Activated CD4-positive, alpha-beta T cell treated with anti-CD3 and anti-CD28 coated beads for 24 hours (primary cell): ENCODE results near the gene PSMF1.

Experiments
- DNase-seq, 2 donors: peaks; one replicate each; pipeline ENCODE4 v3.0.0-alpha.2; 2020; ENCODE audit warnings: low read depth in 2 of 2

Gene PSMF1

DNA sequence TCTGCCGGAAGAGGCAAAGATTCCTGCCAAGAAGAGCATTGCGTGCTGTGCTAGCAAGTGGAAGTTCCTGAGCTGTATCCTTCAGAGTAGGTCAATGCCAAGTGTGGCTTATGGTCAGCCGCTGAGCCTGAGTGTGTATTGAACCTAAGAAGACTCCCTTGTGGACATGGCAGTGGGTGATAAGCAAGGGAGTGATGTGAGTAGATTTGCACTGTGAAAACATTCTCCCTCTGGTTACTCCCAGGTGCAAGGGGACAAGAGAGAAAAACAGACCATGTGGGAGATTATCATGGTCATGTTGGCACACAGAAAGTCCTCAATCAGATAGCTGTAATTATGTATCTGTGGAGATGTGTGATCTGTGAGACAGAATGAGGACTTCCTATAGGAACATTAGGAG, 72.4 kb downstream of the PSMF1 start:
- DNase-seq = no peak

- DNase-seq = no peak
Observed at GRCh38 chr20:1191299-1191698, 72.9 kb downstream of the PSMF1 start.

DNA sequence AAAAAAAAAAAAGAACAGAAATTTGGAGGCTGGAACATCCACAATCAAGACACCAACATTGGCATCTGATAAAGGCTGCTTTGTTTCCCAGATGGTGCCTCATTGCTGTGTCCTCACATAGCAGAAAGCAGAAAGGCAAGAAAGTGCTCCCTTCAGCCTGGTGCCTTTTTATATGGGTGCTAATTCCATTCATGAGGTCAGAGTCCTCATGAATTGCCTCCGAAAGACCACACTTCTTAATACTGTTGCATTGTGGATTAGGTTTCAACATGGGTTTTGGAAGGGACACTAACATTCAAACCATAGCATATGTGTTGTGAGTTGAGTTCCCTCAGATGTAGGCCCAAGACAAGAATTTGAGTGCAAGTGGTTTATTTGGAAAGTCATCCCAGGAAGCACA, 76.8 kb downstream of the PSMF1 start:
- DNase-seq = no peak

DNA sequence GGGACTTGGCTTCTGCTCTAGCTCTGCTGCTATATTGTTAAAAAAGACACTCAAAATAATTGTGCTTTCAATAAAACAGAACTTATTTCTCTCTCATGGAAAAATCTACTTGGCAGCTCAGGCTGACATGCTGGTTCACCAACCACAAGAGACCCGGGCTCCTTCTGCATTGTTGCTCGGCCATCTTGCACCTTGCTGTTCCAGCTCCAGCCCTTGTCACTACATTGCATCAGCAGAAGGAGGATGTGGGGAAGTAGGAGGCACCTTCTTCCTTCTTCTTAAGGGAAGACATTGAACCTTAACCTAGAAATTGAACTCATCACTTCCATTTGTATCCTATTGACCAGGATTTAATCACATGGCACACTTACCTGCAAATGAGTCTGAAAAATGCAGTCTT, 78.2 kb downstream of the PSMF1 start:
- no peak for DNase-seq

DNA sequence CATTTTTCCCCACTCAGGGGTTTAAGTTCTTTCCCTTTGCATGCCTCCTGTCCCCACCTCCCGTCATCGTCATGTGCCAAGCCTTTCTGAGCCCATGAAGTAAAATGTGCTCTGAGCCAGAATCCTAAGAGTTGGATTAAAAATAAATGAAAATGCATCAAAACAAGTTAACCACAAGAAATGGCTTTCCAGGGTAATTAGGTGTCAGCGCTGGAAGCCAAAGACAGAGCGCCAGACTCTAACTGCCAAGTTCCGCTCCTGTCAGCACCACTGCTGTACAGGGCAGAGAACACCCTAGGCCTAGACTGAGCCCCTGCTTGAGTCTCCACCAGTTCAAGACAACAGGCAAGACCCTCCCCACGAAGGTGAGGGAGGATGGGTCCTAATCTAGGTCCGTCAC, 79.4 kb downstream of the PSMF1 start:
- no peak for DNase-seq

DNA sequence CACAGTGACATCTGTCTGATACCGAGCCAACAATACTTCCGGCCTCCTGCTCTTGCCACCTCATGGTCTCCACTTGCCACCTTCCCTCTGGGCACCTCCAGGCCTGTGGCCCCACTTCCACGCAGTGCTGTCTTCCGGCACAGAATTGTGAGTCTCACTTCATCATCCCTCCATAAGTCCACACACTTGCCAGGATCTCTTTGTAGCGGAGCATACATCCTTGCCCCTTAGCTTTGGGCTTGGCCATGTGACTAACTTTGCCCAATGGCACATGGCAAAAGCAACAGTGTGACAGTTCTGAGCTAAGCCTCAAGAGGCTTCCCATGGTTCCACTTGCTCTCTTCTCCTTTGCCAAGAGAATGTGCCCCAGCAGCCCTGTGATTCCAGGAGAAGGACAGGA, 80.3 kb downstream of the PSMF1 start:
- no peak for DNase-seq

GRCh38 chr20:1199212-1199873, 80.9 kb downstream of the PSMF1 start:
- no peak for DNase-seq

DNA sequence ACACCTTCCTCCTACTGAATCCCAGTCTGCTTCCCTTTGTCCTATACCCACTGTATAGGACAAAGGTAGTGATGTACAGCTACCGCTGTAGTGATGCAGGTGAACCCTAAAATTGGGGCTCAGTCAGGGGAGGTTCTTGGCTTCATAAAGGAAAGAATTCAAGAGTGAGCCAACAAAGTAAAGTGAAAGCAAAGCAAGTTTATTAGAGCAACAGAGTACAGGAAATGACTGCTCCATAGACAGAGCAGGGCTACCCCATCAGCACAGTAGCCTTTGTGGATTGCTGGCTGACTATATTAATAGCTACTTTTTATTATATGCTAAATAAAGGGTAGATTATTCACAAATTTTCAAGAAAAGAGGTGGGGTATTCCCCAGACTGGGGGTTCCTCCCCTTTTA, 81.6 kb downstream of the PSMF1 start:
- no peak for DNase-seq

GRCh38 chr20:1202762-1203504, 84.5 kb downstream of the PSMF1 start, which contains the start of gene C20orf202:
TSS of gene C20orf202 (plus strand) at chr20:1203454. CDS start at chr20:1203586, 132 bp downstream.
- no peak for DNase-seq

GRCh38 chr20:1203630-1204029, 85.2 kb downstream of the PSMF1 start:
- DNase-seq = no peak

DNA sequence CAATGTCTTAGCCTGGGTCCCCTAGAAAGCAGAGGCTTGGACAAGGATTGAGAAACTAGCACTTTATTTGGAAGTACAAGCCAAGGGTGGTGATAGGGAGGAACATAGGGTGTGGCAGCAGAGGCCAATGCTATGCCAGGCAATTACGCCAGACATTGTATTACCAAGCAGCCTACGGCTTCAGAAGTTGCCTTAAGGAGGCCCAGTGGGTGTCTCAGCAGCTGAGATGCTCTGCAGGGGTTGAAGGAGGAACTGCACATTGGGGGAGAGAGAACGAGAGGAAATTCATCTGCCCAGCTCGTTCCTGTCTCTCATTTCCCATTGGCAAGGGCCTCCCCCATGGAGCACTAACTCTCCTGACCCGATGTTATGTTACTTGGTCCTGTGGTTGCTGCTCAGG, 85.7 kb downstream of the PSMF1 start:
- DNase-seq = no peak

GRCh38 chr20:1204576-1204975, 86.2 kb downstream of the PSMF1 start:
- no peak for DNase-seq

- no peak for DNase-seq
Observed at GRCh38 chr20:1205802-1206201, 87.4 kb downstream of the PSMF1 start.

GRCh38 chr20:1206366-1207148, 88.2 kb downstream of the PSMF1 start:
- no peak for DNase-seq

DNA sequence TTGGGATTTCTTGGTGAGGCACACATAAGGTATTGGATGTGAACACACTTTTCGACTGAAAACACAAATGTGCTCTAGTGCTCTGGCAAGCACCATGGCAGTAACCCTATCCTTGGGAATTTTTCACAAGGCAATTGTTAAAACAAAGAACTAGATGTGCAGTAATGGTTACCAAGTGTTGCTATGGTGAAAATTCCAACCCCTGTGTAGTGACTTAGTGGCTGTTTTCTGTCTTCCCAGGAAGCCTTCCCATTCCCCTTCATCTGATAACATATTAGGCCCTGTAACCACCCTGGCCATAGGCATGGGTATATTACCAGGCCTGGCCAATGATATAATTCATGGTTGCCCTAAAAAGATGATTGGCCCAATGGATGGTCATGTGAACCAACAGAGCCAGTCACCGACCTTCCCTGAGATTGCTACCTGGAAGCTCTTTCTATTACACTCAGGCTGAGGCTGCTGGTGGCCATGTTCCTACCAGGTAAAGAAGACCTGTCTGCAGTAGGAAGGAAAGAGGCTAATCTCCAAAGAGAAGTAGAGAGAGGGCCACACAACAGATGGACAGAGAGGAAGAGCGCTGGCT, 89.0 kb downstream of the PSMF1 start:
- DNase-seq = no peak

GRCh38 chr20:1209447-1210387, 91.3 kb downstream of the PSMF1 start:
- DNase-seq = no peak

DNA sequence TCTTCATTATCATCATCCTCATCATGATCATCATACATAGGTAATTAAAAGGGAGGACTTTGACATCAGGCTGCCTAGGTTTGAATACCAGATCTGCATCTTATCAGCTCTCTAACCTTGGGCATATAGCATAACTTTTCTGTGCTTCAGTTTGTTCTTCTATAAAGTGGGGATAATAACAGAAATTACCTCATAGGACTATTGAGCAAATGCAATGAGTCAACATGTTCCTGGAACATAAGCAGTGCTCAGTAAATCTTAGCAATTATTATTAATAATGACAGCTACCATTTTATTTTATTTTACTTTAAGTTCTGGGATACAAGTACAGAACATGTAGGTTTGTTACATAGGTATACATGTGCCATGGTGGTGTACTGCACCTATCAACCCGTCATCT, 92.1 kb downstream of the PSMF1 start:
- no peak for DNase-seq

DNA sequence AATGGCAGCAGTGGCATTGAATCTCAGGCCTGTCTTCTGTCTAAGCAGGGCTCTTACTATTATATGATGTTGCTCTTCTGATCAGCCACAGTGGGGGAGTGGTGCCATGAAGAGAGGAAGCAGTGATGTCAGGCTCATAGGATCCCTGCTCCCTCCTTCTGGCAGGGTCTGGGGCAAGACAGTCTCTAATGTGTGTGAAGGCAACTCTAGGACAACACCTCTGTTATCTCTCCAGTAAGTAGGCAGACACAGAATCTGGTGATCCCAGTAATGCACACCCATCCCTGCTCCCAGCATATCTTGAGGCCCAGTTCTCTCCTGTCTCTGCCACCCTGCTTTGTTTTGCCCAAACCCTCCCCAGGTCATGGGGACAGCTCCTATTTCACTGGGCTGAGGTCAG, 93.6 kb downstream of the PSMF1 start:
- DNase-seq = no peak

- DNase-seq = peak; percentile 43 to 55
Observed at GRCh38 chr20:1212607-1213396, 94.4 kb downstream of the PSMF1 start.

- no peak for DNase-seq
Observed at GRCh38 chr20:1214838-1215261, 96.4 kb downstream of the PSMF1 start.
